Liver (tissue), 9 donors: ENCODE results near the gene NPPA. TPM values are rescaled to one million over a fixed set of nuclear protein-coding genes. Genes with fewer than 3 reads are reported as not detected.
"Not testable (repeated sequence)": the region's sequence is repeated elsewhere in the genome, so short reads cannot be mapped to it uniquely, and the experiment has no call there.

ENCODE experiments used
- DNase-seq: peaks from one replicate; pipeline ENCODE4 v3.0.0-alpha.2; 2017; ENCODE audit warnings: low spot score
- H3K27ac ChIP-seq, 2 donors: one replicate each; pipeline ENCODE4 v1.7.0; 2013; ENCODE audit warnings: inconsistent platforms in 2 of 2, low read length in 2 of 2, control low read depth in 1 of 2, low read depth in 1 of 2, mild to moderate bottlenecking in 1 of 2
- H3K27me3 ChIP-seq, 4 donors: one replicate each; pipeline versions ENCODE4 v1.6.1 to v1.7.0; 2013; ENCODE audit warnings: low read length in 3 of 4, inconsistent platforms in 1 of 4, mild to moderate bottlenecking in 1 of 4, moderate library complexity in 1 of 4; ENCODE audit not compliant: control insufficient read depth in 4 of 4, insufficient read depth in 4 of 4
- H3K36me3 ChIP-seq, 4 donors: one replicate each; pipeline versions ENCODE4 v1.6.1 to v1.7.0; 2013; ENCODE audit warnings: low read length in 3 of 4, mild to moderate bottlenecking in 3 of 4, low read depth in 1 of 4, moderate library complexity in 1 of 4; ENCODE audit not compliant: control insufficient read depth in 4 of 4, insufficient read depth in 3 of 4
- H3K4me1 ChIP-seq, 4 donors: one replicate each; pipeline versions ENCODE4 v1.6.1 to v1.7.0; 2013; ENCODE audit warnings: low read length in 3 of 4, mild to moderate bottlenecking in 3 of 4, moderate library complexity in 1 of 4; ENCODE audit not compliant: control insufficient read depth in 4 of 4, insufficient read depth in 4 of 4
- H3K4me3 ChIP-seq, 3 donors: one replicate each; pipeline versions ENCODE4 v1.6.1 to v1.7.0; 2013; ENCODE audit warnings: low read length in 3 of 3, control low read depth in 1 of 3, low read depth in 1 of 3, mild to moderate bottlenecking in 1 of 3
- H3K9ac ChIP-seq, 2 donors: one replicate each; pipeline ENCODE4 v1.7.0; 2013; ENCODE audit warnings: low read length in 2 of 2, mild to moderate bottlenecking in 2 of 2, moderate library complexity in 2 of 2, control low read depth in 1 of 2, low read depth in 1 of 2
- H3K9me3 ChIP-seq, 4 donors: one replicate each; pipeline versions ENCODE4 v1.6.1 to v1.7.0; 2013; ENCODE audit warnings: low read length in 3 of 4; ENCODE audit not compliant: control insufficient read depth in 4 of 4
- CTCF ChIP-seq: fragments of 150-350 bp; IDR thresholded peaks from 2 replicates; pipeline ENCODE4 v1.5.1; 2017; ENCODE audit warnings: improper control_type of control experiment, low read depth, low read length; ENCODE audit not compliant: missing input control
- EGR1 ChIP-seq, 2 donors: IDR thresholded peaks; 2 replicates each; pipeline ENCODE4 v1.6.1; 2016 to 2018; ENCODE audit warnings: antibody characterized with exemption in 2 of 2, low read depth in 2 of 2
- FOXA1 ChIP-seq: IDR thresholded peaks from 2 replicates; pipeline ENCODE4 v1.6.1; 2016; ENCODE audit warnings: antibody characterized with exemption
- FOXA2 ChIP-seq: IDR thresholded peaks from 2 replicates; pipeline ENCODE4 v1.6.1; 2016; ENCODE audit warnings: antibody characterized with exemption
- GABPA ChIP-seq, 2 donors: IDR thresholded peaks in 1 of 2; conservative IDR thresholded peaks in 1 of 2; 2 replicates each; pipeline ENCODE4 v1.6.1; 2016; ENCODE audit warnings: antibody characterized with exemption in 2 of 2, mild to moderate bottlenecking in 1 of 2, moderate library complexity in 1 of 2
- HNF4A ChIP-seq, 2 donors: conservative IDR thresholded peaks; 2 replicates each; pipeline ENCODE4 v1.6.1; 2016; ENCODE audit warnings: antibody characterized with exemption in 2 of 2, mild to moderate bottlenecking in 2 of 2
- HNF4G ChIP-seq: IDR thresholded peaks from 2 replicates; pipeline ENCODE4 v1.6.1; 2016; ENCODE audit warnings: antibody characterized with exemption
- JUND ChIP-seq, 2 donors: IDR thresholded peaks; 2 replicates each; pipeline ENCODE4 v1.6.1; 2016; ENCODE audit warnings: antibody characterized with exemption in 2 of 2
- MAX ChIP-seq: IDR thresholded peaks from 2 replicates; pipeline ENCODE4 v1.6.1; 2016; ENCODE audit warnings: antibody characterized with exemption
- NR2F2 ChIP-seq: IDR thresholded peaks from 2 replicates; pipeline ENCODE4 v1.6.1; 2016; ENCODE audit warnings: antibody characterized with exemption
- RAD21 ChIP-seq, 2 donors: IDR thresholded peaks; 2 replicates each; pipeline ENCODE4 v1.6.1; 2016; ENCODE audit warnings: antibody characterized with exemption in 2 of 2, mild to moderate bottlenecking in 2 of 2
- SP1 ChIP-seq: IDR thresholded peaks from 2 replicates; pipeline ENCODE4 v1.6.1; 2018; ENCODE audit warnings: antibody characterized with exemption, mild to moderate bottlenecking
- TAF1 ChIP-seq: conservative IDR thresholded peaks from 2 replicates; pipeline ENCODE4 v1.6.1; 2016; ENCODE audit warnings: antibody characterized with exemption, mild to moderate bottlenecking
- YY1 ChIP-seq: IDR thresholded peaks from 2 replicates; pipeline ENCODE4 v1.6.1; 2016; ENCODE audit warnings: antibody characterized with exemption, mild to moderate bottlenecking
- WGBS: extraction: QIAGEN DNeasy Blood & Tissue Kit; methylation state at CpG from one replicate; pipeline ENCODE4 v1.1.7; 2013; 5-methylcytosine and 5-hydroxymethylcytosine counted together
- polyA plus RNA-seq, 2 donors: library from polyadenylated mRNA; stranded (reverse) in 1 of 2; unstranded in 1 of 2; fragments of 200-250 nt in 1 of 2; fragments of >200 nt in 1 of 2; fragmentation: Nextera tagmentation in 1 of 2; extraction: Ambion mirVana in 1 of 2; gene quantifications; one replicate each; pipeline versions ENCODE4 v1.2.1 to v1.2.3, GENCODE V29; 2013 to 2015
- total RNA-seq, 2 donors: library from RNA; depleted of rRNA; stranded (reverse); fragments of >200 nt; gene quantifications; one replicate each; pipeline ENCODE4 v1.2.3, GENCODE V29; 2014
- TF ChIP-seq, protein P1 (sequence below): IDR thresholded peaks from 2 replicates; pipeline ENCODE4 v1.6.1; 2016; ENCODE audit warnings: antibody characterized with exemption
- TF ChIP-seq, protein P2 (sequence below): IDR thresholded peaks from 2 replicates; pipeline ENCODE4 v1.6.1; 2016; ENCODE audit warnings: antibody characterized with exemption, mild to moderate bottlenecking
- donor health status: healthy.
- donor health status: healthy.
- donor health status: healthy.
- donor health status: healthy.
- donor health status: healthy.

NPPA gene
- total RNA-seq (not detected), polyA plus RNA-seq (under 1 TPM in 1 of 2 donors, not detected in 1; 0.12 TPM)

DNA sequence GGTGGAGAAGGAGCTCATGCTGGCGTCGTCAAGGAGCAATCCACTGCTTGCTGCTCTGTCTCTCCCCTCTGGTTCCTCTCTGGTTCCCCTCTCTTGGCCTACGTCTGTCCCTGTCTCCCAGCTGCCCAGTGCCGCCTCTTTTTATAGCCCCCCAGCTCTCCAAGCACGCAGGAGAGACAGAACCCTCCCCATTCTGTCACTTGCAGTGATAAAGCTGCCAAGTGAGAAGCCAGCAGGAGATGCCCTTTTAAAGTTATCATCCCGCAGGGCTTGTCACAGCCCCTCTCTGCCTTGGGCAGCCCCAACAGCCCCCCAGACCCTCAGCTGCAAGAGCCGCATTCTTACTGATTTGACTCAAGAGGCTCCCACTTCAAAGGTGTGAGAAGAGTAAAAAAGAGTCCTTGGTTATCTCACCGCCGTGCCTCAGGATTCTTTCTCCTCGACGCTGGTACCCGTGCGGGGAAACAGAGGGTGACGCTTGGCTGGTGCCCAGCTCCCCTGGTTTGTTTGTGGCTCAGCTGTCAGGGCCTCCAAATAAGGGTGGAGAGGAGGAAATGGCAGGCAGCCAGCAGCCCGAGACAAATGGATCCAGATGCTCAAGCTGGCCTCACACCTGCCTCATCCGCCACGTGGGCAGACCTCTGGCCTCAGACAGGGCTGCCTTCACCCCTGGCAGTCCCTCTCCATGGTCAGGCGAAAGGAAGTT is at the start of gene NPPA:
Gene NPPA (minus strand): TSS at position 117 of the 706 bp plus-strand sequence. CDS start 99 bp downstream, at position 18.
- no peak for TF ChIP-seq FOXA2
- no peak for TF ChIP-seq HNF4A (conservative IDR thresholded peaks at IDR 0.05)
- TF ChIP-seq EGR1 (IDR thresholded peaks at IDR 0.05; ENCODE audit: low read depth in 2 of 2) = no peak
- TF ChIP-seq NR2F2 = no peak
- no peak for TF ChIP-seq HNF4G
- TF ChIP-seq CTCF = no peak
- TF ChIP-seq GABPA (IDR thresholded peaks at IDR 0.05 in 1 of 2, conservative IDR thresholded peaks at IDR 0.05 in 1 of 2) = no peak
- TF ChIP-seq FOXA1 = no peak
- TF ChIP-seq TAF1 = no peak
- TF ChIP-seq, protein P1, sequence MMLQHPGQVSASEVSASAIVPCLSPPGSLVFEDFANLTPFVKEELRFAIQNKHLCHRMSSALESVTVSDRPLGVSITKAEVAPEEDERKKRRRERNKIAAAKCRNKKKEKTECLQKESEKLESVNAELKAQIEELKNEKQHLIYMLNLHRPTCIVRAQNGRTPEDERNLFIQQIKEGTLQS = no peak
- no peak for TF ChIP-seq MAX
- no peak for TF ChIP-seq YY1
- no peak for TF ChIP-seq JUND (IDR thresholded peaks at IDR 0.05)
- no peak for TF ChIP-seq RAD21 (IDR thresholded peaks at IDR 0.05)
- Histone ChIP-seq H3K27me3 (no peaks in the 10 kb centered on the region), H3K4me1 (peaks cover 4 to 12% (median 5%) of the 10 kb centered on the region in 4 donors), H3K4me3 (no peak within 1 kb of the TSS), H3K27ac (no peak within 1 kb of the TSS), H3K9ac (no peak within 1 kb of the TSS), H3K36me3 (peaks cover 0 to 7% (median 4%) of the 10 kb centered on the region in 4 donors), H3K9me3 (no peaks in the 10 kb centered on the region)
- no peak for DNase-seq
- 79% methylated on average over 18 of the region's 18 CpGs for WGBS

DNA sequence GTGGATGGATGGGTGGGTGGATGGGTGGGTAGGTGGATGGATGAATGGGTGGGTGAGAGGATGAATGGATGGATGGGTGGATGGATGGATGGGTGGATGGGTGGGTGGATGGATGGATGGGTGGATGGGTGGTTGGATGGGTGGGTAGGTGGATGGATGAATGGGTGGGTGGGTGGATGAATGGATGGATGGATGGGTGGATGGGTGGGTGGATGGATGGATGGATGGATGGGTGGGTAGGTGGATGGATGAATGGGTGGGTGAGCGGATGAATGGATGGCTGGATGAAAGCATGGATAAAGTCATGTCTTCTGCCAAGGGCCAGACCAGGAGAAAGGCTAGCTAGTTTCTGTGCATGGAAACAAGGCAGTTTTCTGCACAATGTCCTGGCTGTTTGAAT is 46.9 kb upstream of the NPPA start:
- H3K4me1 ChIP-seq, H3K27ac ChIP-seq, H3K4me3 ChIP-seq, DNase-seq, H3K9ac ChIP-seq, H3K9me3 ChIP-seq, H3K27me3 ChIP-seq, H3K36me3 ChIP-seq: not testable (repeated sequence)
- WGBS = 46% methylated on average over 1 of the region's 1 CpG

- Histone ChIP-seq H3K4me1 (peaks cover 0 to 4% (median 2%) of the 10 kb centered on the region in 4 donors), H3K36me3 (no peaks in the 10 kb centered on the region), H3K9me3 (no peaks in the 10 kb centered on the region), H3K27ac (peak overlapping the region in 1 of 2 donors; percentile 29), H3K27me3 (peaks cover 0 to 2% (median 0%) of the 10 kb centered on the region in 4 donors), H3K4me3 (no peak overlapping the region), H3K9ac (no peak overlapping the region)
- WGBS = 2% methylated on average over 5 of the region's 5 CpGs
- DNase-seq = peak; percentile 85
- TF ChIP-seq MAX (no peak), EGR1 (IDR thresholded peaks at IDR 0.05; ENCODE audit: low read depth in 2 of 2) (no peak), SP1 (no peak), CTCF (peak; percentile 90), JUND (IDR thresholded peaks at IDR 0.05) (no peak)
- TF ChIP-seq, protein P1 = no peak
- TF ChIP-seq, protein P2, sequence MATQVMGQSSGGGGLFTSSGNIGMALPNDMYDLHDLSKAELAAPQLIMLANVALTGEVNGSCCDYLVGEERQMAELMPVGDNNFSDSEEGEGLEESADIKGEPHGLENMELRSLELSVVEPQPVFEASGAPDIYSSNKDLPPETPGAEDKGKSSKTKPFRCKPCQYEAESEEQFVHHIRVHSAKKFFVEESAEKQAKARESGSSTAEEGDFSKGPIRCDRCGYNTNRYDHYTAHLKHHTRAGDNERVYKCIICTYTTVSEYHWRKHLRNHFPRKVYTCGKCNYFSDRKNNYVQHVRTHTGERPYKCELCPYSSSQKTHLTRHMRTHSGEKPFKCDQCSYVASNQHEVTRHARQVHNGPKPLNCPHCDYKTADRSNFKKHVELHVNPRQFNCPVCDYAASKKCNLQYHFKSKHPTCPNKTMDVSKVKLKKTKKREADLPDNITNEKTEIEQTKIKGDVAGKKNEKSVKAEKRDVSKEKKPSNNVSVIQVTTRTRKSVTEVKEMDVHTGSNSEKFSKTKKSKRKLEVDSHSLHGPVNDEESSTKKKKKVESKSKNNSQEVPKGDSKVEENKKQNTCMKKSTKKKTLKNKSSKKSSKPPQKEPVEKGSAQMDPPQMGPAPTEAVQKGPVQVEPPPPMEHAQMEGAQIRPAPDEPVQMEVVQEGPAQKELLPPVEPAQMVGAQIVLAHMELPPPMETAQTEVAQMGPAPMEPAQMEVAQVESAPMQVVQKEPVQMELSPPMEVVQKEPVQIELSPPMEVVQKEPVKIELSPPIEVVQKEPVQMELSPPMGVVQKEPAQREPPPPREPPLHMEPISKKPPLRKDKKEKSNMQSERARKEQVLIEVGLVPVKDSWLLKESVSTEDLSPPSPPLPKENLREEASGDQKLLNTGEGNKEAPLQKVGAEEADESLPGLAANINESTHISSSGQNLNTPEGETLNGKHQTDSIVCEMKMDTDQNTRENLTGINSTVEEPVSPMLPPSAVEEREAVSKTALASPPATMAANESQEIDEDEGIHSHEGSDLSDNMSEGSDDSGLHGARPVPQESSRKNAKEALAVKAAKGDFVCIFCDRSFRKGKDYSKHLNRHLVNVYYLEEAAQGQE = peak; percentile 33
These were observed 46.3 kb upstream of the NPPA start for GRCh38 chr1:11893907-11894251.
